NB4 (cell line): Measurements from ENCODE around the gene MEIOB.

ENCODE experiments used
- CTCF ChIP-seq: IDR thresholded peaks from one replicate; pipeline ENCODE4 v1.5.1; 2012; ENCODE audit warnings: low read depth, low read length
- MYC ChIP-seq: IDR thresholded peaks from 2 replicates; pipeline ENCODE4 v1.6.1; 2011; ENCODE audit warnings: low read depth, low read length

- TF ChIP-seq MYC: no peak
- TF ChIP-seq CTCF: no peak
Measured at GRCh38 chr16:1916640-1916990, 44.7 kb upstream of the MEIOB start.
